ENCODE data around the gene SLC35D1. TPM values are rescaled to one million over a fixed set of nuclear protein-coding genes. Genes with fewer than 3 reads are reported as not detected.
"Not testable (repeated sequence)": the region's sequence is repeated elsewhere in the genome, so short reads cannot be mapped to it uniquely, and the experiment has no call there.

Gene SLC35D1
- total RNA-seq, 1 experiment from 2014 or later, result 20.1 TPM

DNA sequence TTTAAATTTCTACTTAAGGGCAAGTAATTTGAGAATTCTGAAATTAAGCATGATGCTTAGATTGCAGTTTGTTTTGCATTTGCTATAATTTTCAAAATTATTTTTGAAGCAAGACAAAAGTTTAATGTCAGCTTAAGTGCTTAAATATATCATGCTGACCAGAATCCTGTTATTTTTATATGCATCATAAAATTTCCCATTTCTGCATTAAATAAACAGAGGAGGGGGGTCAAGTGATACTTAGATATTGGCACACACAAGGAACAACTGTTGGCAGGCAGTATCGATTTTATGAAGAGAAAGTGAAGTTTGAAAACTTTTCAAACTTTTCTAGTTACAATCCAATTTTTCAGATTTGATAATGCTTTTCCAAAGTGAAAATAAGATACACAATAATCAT is 68.1 kb downstream of the SLC35D1 start:
- DNase-seq (ENCODE audit: low read depth), result no peak

DNA sequence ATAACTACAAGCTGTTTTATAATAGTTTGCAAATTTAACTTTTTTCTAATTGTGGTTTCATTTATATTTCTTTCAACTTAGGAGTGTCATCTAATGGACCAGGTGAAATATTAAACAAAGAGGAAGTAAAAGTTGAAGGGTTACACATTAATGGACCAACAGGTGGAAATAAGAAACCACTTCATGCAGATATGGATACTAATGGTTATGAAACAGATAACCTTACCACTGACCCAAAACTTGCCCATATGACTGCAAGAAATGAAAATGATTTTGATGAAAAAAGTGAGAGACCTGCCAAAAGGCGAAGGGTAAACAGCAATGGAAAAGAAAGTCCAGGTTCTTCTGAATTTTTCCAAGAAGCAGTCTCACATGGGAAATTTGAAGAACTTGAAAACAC is 69.5 kb downstream of the SLC35D1 start:
- no peak for DNase-seq (ENCODE audit: low read depth)

DNA sequence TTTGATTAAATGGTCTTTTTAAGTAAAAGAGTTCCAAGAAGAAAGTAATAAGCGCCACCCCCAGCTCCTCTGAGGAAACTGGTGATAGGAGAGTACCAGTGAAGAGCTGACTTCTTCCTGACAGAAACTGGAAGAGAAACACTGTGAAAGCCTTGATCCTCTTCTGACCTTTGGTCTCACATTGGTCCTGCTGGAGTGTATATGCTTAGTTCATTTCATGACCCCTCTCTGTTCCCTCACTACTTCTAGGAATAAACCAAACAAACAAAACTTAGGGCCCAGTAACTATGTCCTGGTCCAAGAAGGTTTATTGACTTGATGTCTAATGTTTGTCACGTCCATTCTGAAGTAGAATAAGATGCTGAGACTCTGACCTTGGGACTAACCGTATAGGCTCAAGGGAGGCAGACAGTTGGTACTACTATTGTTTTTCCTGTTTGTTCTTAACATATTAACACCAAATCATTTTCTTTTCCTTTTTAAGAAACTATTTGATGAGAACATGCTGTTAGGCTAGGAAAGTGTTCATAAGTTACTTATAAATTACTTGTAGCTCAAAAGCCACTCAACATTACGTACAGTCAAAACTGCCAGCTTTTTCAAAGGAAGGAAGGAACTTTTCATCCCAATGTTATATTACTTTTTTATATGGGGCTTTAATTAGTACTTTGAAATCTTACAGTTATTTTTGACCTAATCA is 71.2 kb downstream of the SLC35D1 start:
- DNase-seq (ENCODE audit: low read depth), result no peak

DNA sequence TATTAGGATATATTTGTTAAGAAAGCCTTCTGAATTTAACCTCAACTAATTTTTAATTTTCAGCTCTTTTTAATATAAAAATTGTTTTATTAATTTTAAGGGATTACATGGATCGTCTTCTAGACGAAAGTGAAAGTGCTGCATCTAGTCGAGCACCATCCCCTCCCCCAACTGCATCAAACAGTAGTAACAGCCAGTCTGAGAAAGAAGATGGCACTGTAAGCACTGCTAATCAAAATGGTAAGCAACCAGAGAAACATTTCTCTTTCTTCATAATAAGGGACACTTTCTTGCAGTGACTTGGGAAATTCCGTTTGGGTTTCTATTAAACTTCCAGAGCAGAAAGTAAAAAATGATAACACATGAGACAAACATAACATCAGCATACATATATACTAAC is 72.3 kb downstream of the SLC35D1 start:
- DNase-seq (ENCODE audit: low read depth), result peak; percentile 34

DNA sequence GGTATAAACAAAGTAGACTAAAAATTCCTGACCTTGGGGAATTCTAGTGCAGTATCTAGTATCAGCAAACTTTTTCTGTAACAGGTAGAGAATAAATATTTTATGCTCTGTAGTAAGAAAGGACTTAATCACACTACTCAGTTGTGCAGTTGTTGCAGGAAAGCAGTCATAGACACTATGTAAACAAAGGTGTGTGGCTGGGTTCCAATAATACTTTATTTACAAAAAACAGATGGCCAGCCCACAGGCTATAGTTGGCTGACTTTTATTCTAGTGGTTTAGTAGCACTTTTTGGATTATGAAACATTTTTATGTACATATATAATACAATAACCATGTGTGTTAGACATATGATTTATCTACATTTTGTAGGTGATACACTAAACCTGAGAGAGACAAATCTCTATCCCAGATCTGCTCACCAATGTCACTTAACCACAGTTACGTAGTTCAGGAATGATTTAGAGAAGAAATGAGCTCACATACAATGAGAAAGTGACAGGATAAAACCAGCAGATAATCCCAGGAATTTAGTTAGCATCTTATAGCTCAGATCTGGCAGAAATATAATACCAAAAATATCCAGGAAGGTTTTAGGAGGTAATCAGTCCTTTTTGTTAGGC is 73.1 kb downstream of the SLC35D1 start:
- no peak for DNase-seq (ENCODE audit: low read depth)

DNA sequence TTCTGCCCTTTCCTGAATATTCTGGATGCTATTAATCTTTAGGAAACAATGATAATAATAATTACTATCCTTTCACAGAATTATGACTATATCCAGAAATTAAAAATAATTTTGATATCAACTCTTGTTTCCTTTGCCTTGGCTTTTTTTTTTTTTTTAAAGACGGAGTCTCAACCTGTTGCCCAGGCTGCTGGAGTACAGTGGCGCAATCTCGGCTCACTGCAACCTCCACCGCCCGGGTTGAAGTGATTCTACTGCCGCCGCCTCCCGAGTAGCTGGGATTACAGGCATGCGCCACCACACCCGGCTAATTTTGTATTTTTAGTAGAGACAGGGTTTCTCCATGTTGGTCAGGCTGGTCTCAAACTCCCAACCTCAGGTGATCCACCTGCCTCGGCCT is 74.3 kb downstream of the SLC35D1 start:
- DNase-seq (ENCODE audit: low read depth), result not testable (repeated sequence)

DNA sequence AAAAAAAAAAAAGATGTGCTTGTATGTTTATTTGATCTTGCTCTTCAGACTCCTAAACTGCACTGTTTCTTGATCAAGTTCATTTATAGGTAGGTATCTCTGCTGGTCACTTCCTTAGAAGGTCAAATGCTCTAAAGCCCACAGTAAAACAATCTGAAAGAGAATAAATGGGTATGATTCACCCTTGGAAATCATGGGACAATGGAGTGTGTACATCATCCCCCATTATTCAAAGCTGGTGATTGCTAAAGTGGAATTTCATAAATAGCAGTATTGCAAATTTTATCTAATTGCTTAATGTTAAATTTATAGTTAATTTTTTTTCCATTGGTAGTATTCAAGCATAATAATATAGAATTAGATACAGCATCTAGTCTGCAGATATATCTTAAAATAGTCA is 75.7 kb downstream of the SLC35D1 start:
- no peak for DNase-seq (ENCODE audit: low read depth)

DNA sequence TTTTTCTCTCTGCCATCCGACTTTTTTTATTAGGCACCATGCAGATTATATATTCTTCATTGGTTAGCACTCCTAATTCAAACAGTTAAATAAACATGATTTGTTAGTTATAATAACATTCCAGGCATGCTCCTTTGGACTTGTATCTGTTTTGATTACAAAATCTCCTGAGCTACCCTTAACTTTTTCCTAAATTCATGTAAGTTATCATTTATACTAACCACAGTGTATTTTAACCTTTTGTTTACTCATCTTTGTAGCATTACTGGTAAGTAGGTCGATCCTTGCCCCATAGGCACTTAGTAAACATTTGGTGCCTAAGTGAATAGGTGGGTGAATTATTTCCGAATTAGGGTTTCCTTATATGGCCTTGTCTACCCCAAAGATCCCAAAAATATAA is 85.4 kb downstream of the SLC35D1 start:
- no peak for DNase-seq (ENCODE audit: low read depth)

DNA sequence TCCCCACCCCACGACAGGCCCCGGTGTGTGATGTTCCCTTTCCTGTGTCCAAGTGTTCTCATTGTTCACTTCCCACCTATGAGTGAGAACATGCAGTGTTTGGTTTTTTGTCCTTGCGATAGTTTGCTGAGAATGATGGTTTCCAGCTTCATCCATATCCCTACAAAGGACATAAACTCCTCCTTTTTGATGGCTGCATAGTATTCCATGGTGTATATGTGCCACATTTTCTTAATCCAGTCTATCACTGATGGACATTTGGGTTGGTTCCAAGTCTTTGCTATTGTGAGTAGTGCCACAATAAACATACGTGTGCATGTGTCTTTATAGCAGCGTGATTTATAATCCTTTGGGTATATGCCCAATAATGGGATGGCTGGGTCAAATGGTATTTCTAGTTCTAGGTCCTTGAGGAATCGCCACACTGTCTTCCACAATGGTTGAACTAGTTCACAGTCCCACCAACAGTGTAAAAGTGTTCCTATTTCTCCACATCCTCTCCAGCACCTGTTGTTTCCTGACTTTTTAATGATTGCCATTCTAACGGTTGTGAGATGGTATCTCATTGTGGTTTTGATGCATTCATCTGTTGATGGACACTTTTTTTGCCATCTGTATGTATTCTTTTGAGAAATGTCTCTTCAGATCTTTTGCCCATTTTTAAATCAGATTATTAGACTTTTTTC is 87.6 kb downstream of the SLC35D1 start:
- DNase-seq (ENCODE audit: low read depth), result not testable (repeated sequence)

DNA sequence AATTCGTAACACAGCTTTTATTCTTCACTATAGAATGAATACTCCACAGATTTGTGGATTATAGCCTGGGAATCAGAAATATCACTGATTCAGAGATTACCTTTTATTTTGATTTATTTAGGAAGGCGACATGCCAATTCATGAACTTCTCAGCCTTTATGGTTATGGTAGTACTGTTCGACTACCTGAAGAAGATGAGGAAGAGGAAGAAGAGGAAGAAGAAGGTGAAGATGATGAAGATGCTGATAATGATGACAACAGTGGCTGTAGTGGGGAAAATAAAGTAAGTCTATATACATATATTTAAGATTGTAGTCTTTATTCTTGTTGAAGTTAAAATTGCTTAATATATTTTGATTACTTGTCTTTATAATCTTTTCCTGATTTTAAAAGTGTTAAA is 96.0 kb downstream of the SLC35D1 start:
- DNase-seq (ENCODE audit: low read depth), result no peak

DNA sequence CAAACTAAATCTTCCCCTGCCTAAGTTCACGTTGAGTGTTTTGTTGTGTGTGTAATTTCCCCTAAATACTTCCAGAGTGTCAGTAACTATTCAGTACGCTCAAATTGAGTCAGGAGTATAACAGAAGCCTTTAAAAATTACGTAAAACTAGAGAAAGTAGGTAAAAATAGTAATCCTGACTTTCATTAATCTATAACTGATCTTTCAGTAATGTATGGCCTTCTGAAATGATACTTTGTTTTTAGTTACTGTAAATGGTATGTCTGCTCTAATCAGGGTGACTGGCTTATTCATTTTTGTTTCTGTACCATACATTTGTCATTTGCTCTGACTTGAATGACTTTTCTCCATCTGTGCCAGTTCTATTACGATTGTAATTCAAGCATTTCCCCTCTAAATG is 99.7 kb downstream of the SLC35D1 start:
- DNase-seq (ENCODE audit: low read depth), result no peak

DNA sequence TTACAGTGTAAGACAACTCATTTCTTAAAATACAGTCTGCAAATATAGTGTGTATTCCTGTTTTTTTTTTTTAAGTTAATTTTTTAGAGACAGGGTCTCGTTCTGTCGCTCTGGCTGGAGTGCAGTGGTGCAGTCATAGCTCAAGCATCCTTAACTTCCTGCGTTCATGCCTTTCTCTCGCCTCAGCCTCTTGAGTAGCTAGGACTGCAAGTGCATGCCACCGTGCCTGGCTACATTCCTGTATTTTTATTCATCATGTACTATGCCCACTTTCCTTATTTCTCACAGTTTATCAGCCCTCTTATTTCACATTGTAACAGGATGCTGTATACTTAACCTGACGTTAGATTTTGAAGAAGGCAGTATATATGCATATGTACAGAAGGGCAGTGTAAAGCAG is 102.4 kb downstream of the SLC35D1 start:
- peak; percentile 6 for DNase-seq (ENCODE audit: low read depth)

Other genes starting within 250 kb of the SLC35D1 start
- gene DNAI4, start 129.3 kb downstream of the SLC35D1 start, total RNA-seq (2014; rRNA removed; shearing (Covaris generic)), result 7.9 and 15.3 TPM in 2 replicates
- gene MIER1, start 129.2 kb downstream of the SLC35D1 start, total RNA-seq (2014; rRNA removed; shearing (Covaris generic)), result 25.3 and 31.2 TPM in 2 replicates
- not detected in 2 replicates for gene C1orf141, start 80.8 kb upstream of the SLC35D1 start, total RNA-seq (2014; rRNA removed; shearing (Covaris generic))
- not detected in 2 replicates for gene IL23R, start 112.3 kb upstream of the SLC35D1 start, total RNA-seq (2014; rRNA removed; shearing (Covaris generic))